Measurements from ENCODE around the gene ALG9. TPM values are rescaled to one million over a fixed set of nuclear protein-coding genes. Genes with fewer than 3 reads are reported as not detected.

Gene ALG9
- total and polyA plus RNA-seq, 2 of the 4 experiments (the other 2 are of a cell fraction): 20.7 to 35.7 TPM

DNA sequence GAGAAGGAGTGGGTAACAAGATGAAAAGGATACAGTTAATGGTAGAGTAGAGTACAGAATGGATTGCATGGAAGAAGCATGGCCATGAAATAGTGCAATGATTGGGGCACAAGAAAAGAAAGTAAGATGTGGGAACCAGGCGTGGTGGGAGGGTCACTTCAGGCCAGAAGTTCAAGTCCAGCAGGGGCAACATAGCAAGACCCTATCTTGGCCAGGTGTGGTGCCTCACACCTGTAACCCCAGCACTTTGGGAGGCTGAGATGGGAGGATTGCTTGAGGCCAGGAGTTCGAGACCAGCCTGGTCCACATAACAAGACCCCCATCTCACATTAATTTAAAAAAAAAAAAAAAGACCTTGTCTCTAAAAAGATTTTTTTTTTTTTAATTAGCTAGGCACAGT is 45.9 kb upstream of the ALG9 start:
- ChIA-PET POLR2A (ENCODE audit: unreplicated experiment) (interaction anchor here (0.6 kb wide), 1 partner anchor 177 kb away, joined by 7 read pairs; no protein-coding TSS in a partner anchor), CTCF (interaction anchor here (0.7 to 1.1 kb wide), 2 partner anchors 15 to 66 kb away, joined by 3 to 4 read pairs; no protein-coding TSS in a partner anchor)
- H3K36me3 ChIP-seq (ENCODE audit: control insufficient read depth, insufficient read depth, low read length): no peaks in the 10 kb centered on the region
- dilution Hi-C loops (cut with HindIII; ENCODE audit: low sequenced_read_pairs, unreplicated experiment): no loop called here
- in situ Hi-C loops (cut with MboI; ENCODE audit: low sequenced_read_pairs): no loop called here
- H3K4ac ChIP-seq (ENCODE audit: low read depth, low read length): no peak overlapping the region
- no peaks in the 10 kb centered on the region for H3K27me3 ChIP-seq (ENCODE audit: control insufficient read depth, insufficient read depth, low read length)
- H3K14ac ChIP-seq (replicated peaks; ENCODE audit: low read depth, low read length): no peak overlapping the region
- peaks cover 15% of the 10 kb centered on the region for H3K9me1 ChIP-seq (ENCODE audit: insufficient read depth, low read length)
- no peaks in the 10 kb centered on the region for H4K20me1 ChIP-seq (ENCODE audit: insufficient read depth, low read length)
- H3K18ac ChIP-seq (ENCODE audit: low read depth, low read length): no peak overlapping the region
- TF ChIP-seq RCOR1 (IDR thresholded peaks at IDR 0.05; ENCODE audit: insufficient replicate concordance, low read length): no peak
- TF ChIP-seq, protein P1, sequence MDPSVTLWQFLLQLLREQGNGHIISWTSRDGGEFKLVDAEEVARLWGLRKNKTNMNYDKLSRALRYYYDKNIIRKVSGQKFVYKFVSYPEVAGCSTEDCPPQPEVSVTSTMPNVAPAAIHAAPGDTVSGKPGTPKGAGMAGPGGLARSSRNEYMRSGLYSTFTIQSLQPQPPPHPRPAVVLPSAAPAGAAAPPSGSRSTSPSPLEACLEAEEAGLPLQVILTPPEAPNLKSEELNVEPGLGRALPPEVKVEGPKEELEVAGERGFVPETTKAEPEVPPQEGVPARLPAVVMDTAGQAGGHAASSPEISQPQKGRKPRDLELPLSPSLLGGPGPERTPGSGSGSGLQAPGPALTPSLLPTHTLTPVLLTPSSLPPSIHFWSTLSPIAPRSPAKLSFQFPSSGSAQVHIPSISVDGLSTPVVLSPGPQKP (IDR thresholded peaks at IDR 0.05; ENCODE audit: borderline replicate concordance, low read depth, low read length): no peak
- H2AFZ ChIP-seq (replicated peaks; ENCODE audit: low read length, poor library complexity): no peak overlapping the region
- H3K56ac ChIP-seq (ENCODE audit: extremely low read depth, insufficient read depth, low read length): no peak overlapping the region
- H4K8ac ChIP-seq (ENCODE audit: low read depth in 2 of 2, low read length in 2 of 2): no peak overlapping the region
- no peak overlapping the region for H2AK5ac ChIP-seq (ENCODE audit: low read depth, low read length)
- H2AK9ac ChIP-seq (replicated peaks; ENCODE audit: low read depth, low read length, poor library complexity): no peak overlapping the region
- no peak for ATAC-seq (ENCODE audit: low read depth)
- no peak overlapping the region for H3K9ac ChIP-seq (ENCODE audit: low read depth, low read length)
- no peak overlapping the region for H3K23ac ChIP-seq (ENCODE audit: low read depth, low read length)
- H2BK5ac ChIP-seq (ENCODE audit: low read depth, low read length, poor library complexity, severe bottlenecking): no peak overlapping the region
- H4K91ac ChIP-seq (ENCODE audit: insufficient read depth, low read depth, low read length): no peak overlapping the region
- no peaks in the 10 kb centered on the region for H3K9me3 ChIP-seq (ENCODE audit: control insufficient read depth, insufficient read depth, low read length)
- intact Hi-C loops (cut with micrococcal nuclease): no loop called here
- DNase-seq: no peak
- H4K5ac ChIP-seq (ENCODE audit: low read depth, low read length): no peak overlapping the region
- BruUV-seq (replicated peaks): no TSS peak
- H3K4me3 ChIP-seq (ENCODE audit: insufficient read depth, low read depth, low read length): no peak overlapping the region
- H2BK120ac ChIP-seq (ENCODE audit: low read depth, low read length): no peak overlapping the region
- H2BK20ac ChIP-seq (ENCODE audit: low read depth, low read length): no peak overlapping the region
- WGBS, 2 experiments (ENCODE audit: extremely low coverage in 2 of 2, insufficient read length in 1 of 2): 100% methylated on average over 1 of the region's 2 CpGs; no CpG with 5 or more reads in 1 of the 2 experiments
- H3K4me2 ChIP-seq (ENCODE audit: low read depth, low read length): no peak overlapping the region
- peaks cover 25% of the 10 kb centered on the region for H3K4me1 ChIP-seq (ENCODE audit: control insufficient read depth, insufficient read depth, low read length)
- H2BK15ac ChIP-seq (ENCODE audit: low read depth, low read length): no peak overlapping the region
- H3K27ac ChIP-seq (ENCODE audit: insufficient read depth, low read length): no peak overlapping the region
- H3K79me1 ChIP-seq (ENCODE audit: low read depth in 1 of 2, low read length in 2 of 2): peaks cover 0 to 6% of the 10 kb centered on the region in 2 experiments; a peak in 2 of 4 replicates
